K562 (cell line): ENCODE data around the gene RAPSN. TPM values are rescaled to one million over a fixed set of nuclear protein-coding genes. Genes with fewer than 3 reads are reported as not detected.
A peak's percentile ranks its signal among the peaks of the same experiment; 100 is the strongest.

Experiments used
- CBX2 ChIP-seq: fragments of 200-600 bp; sonication (generic); IDR thresholded peaks from one replicate; pipeline ENCODE4 v1.6.1; 2012; ENCODE audit warnings: mild to moderate bottlenecking, low read length, inconsistent platforms; ENCODE audit not compliant: insufficient read depth, poor library complexity, severe bottlenecking
- CCNT2 ChIP-seq: IDR thresholded peaks from 2 replicates; pipeline ENCODE4 v1.6.1; 2011; ENCODE audit warnings: borderline replicate concordance, low read depth, mild to moderate bottlenecking, moderate library complexity, mixed read lengths, low read length; ENCODE audit not compliant: insufficient read length; ENCODE audit errors: extremely low read depth
- EHMT2 ChIP-seq: fragments of 450-650 bp; IDR thresholded peaks from 2 replicates; pipeline ENCODE4 v1.6.1; 2018; ENCODE audit warnings: antibody characterized with exemption
- EP400 ChIP-seq: fragments of 450-650 bp; IDR thresholded peaks from 2 replicates; pipeline ENCODE4 v1.6.1; 2017; ENCODE audit warnings: antibody characterized with exemption, mild to moderate bottlenecking, moderate library complexity
- HDAC2 ChIP-seq: fragments of 450-650 bp; IDR thresholded peaks from 2 replicates; pipeline ENCODE4 v1.6.1; 2016; ENCODE audit warnings: mild to moderate bottlenecking
- HIVEP1 ChIP-seq: fragments of 250-450 bp; sonication (Bioruptor Pico); IDR thresholded peaks from 2 replicates; pipeline ENCODE4 v1.4.0; 2020; ENCODE audit warnings: mild to moderate bottlenecking
- HNRNPK ChIP-seq: fragments of 200-400 bp; formaldehyde crosslinking; IDR thresholded peaks from one replicate; pipeline ENCODE4 v1.6.1; 2018; ENCODE audit warnings: mild to moderate bottlenecking, low read depth, low read length; ENCODE audit not compliant: poor library complexity, severe bottlenecking
- JUND ChIP-seq, 2 experiments: IDR thresholded peaks; 2 replicates in 1 of 2; 3 replicates in 1 of 2; pipeline ENCODE4 v1.6.1; 2011; ENCODE audit warnings: borderline replicate concordance in 2 of 2, low read depth in 2 of 2, low read length in 2 of 2, improper control_type of control experiment in 1 of 2, missing biosample characterization in 1 of 2, missing genetic modification characterization in 1 of 2, missing genetic modification reagents in 1 of 2
- KDM5B ChIP-seq: fragments of 200-600 bp; sonication (generic); IDR thresholded peaks from 2 replicates; pipeline ENCODE4 v1.6.1; 2012; ENCODE audit warnings: low read depth, mild to moderate bottlenecking, moderate library complexity, low read length, control low read depth, inconsistent platforms; ENCODE audit not compliant: insufficient replicate concordance
- MED1 ChIP-seq: sonication (generic); formaldehyde crosslinking; IDR thresholded peaks from 2 replicates; pipeline ENCODE4 v1.8.1; 2023; ENCODE audit warnings: missing genetic modification reagents, borderline replicate concordance
- OTX1 ChIP-seq: fragments of 450-650 bp; formaldehyde crosslinking; IDR thresholded peaks from 2 replicates; pipeline ENCODE4 v1.4.0; 2022; ENCODE audit warnings: mild to moderate bottlenecking
- POLR2AphosphoS2 ChIP-seq: IDR thresholded peaks from 2 replicates; pipeline ENCODE4 v1.6.1; 2012; ENCODE audit warnings: low read length, improper control_type of control experiment
- SLC30A9 ChIP-seq: fragments of 250-450 bp; sonication (Bioruptor Pico); IDR thresholded peaks from 2 replicates; pipeline ENCODE4 v1.8.0; 2022; ENCODE audit warnings: mild to moderate bottlenecking, moderate library complexity
- SNRNP70 ChIP-seq: fragments of 200-400 bp; formaldehyde crosslinking; optimal IDR thresholded peaks from 2 replicates; pipeline ENCODE3; 2017; ENCODE audit warnings: low read depth, low read length
- SOX6 ChIP-seq: fragments of 450-650 bp; IDR thresholded peaks from 2 replicates; pipeline ENCODE4 v1.6.1; 2014; ENCODE audit warnings: mild to moderate bottlenecking
- STAT5B ChIP-seq: fragments of 250-450 bp; sonication (Bioruptor Pico); IDR thresholded peaks from 2 replicates; pipeline ENCODE4 v1.8.0; 2021; ENCODE audit warnings: mild to moderate bottlenecking, inconsistent platforms
- XRCC5 ChIP-seq: fragments of 200-400 bp; formaldehyde crosslinking; IDR thresholded peaks from 2 replicates; pipeline ENCODE4 v1.6.1; 2017; ENCODE audit warnings: low read depth, mild to moderate bottlenecking, low read length
- ZEB2 ChIP-seq: fragments of 450-650 bp; IDR thresholded peaks from 2 replicates; pipeline ENCODE4 v1.6.1; 2016
- ZNF3 ChIP-seq: fragments of 250-450 bp; sonication (Bioruptor Pico); IDR thresholded peaks from 2 replicates; pipeline ENCODE4 v1.5.0; 2021; ENCODE audit warnings: mild to moderate bottlenecking, moderate library complexity
- ZNF324 ChIP-seq: fragments of 250-450 bp; sonication (Bioruptor Pico); IDR thresholded peaks from 2 replicates; pipeline ENCODE4 v1.4.0; 2020; ENCODE audit warnings: mild to moderate bottlenecking
- ZNF384 ChIP-seq: IDR thresholded peaks from 2 replicates; pipeline ENCODE4 v1.6.1; 2012; ENCODE audit warnings: low read depth, low read length, improper control_type of control experiment
- ZNF445 ChIP-seq: fragments of 250-450 bp; sonication (Bioruptor Pico); IDR thresholded peaks from 2 replicates; pipeline ENCODE4 v1.4.0; 2020; ENCODE audit warnings: low read depth, mild to moderate bottlenecking, moderate library complexity
- ZNF507 ChIP-seq: conservative IDR thresholded peaks from 2 replicates; pipeline ENCODE4 v1.6.1; 2017; ENCODE audit warnings: missing genetic modification characterization, missing compliant biosample characterization
- ZNF584 ChIP-seq: fragments of 200-800 bp; sonication (Bioruptor generic); IDR thresholded peaks from 2 replicates; pipeline ENCODE4 v1.6.1; 2016; ENCODE audit warnings: low read depth, mild to moderate bottlenecking, missing genetic modification characterization, missing compliant biosample characterization
- ZNF589 ChIP-seq: fragments of 200-800 bp; sonication (Bioruptor generic); IDR thresholded peaks from 2 replicates; pipeline ENCODE4 v1.6.1; 2016; ENCODE audit warnings: low read depth, missing genetic modification characterization, missing compliant biosample characterization
- polyA plus RNA-seq, 8 experiments: library from polyadenylated mRNA; depleted of rRNA in 4 of 8; stranded (reverse) in 5 of 8; unstranded in 3 of 8; fragments of >200 nt; fragmentation: Nextera tagmentation in 2 of 8; fragmentation: Illumina TruSeq in 1 of 8; extraction: Ambion mirVana in 2 of 8; extraction: Trizol in 1 of 8; gene quantifications; 2 replicates each; pipeline versions ENCODE4 v1.2.1 to v1.2.3, GENCODE V29; 2011 to 2014; ENCODE audit warnings: inconsistent platforms in 1 of 8, missing spikeins in 1 of 8
- total RNA-seq, 7 experiments: library from RNA; depleted of rRNA in 6 of 7; stranded (reverse); fragments of >200 nt in 6 of 7; fragmentation: Illumina TruSeq in 2 of 7; extraction: Trizol in 2 of 7; gene quantifications; 2 replicates each; pipeline versions ENCODE4 v1.2.1 to v1.2.3, GENCODE V29; 2011 to 2021; ENCODE audit warnings: low replicate concordance in 1 of 7
- TF ChIP-seq, protein P1 (sequence below), 2 experiments: IDR thresholded peaks; 2 replicates each; pipeline ENCODE4 v1.6.1; 2011; ENCODE audit warnings: borderline replicate concordance in 1 of 2, control low read depth in 1 of 2, low read depth in 1 of 2, low read length in 1 of 2, mild to moderate bottlenecking in 1 of 2, mixed read lengths in 1 of 2, moderate library complexity in 1 of 2; ENCODE audit not compliant: insufficient read depth in 1 of 2, insufficient read length in 1 of 2, poor library complexity in 1 of 2, severe bottlenecking in 1 of 2; ENCODE audit errors: extremely low read depth in 1 of 2
- TF ChIP-seq, protein P2 (sequence below): fragments of 450-650 bp; IDR thresholded peaks from 2 replicates; pipeline ENCODE4 v1.6.1; 2016

Gene RAPSN
- total and polyA plus RNA-seq, 9 of the 15 experiments (the other 6 are each of a cell fraction or from before 2014, with no cell fraction given), result 0.06 to 0.11 TPM; not detected in 7

DNA sequence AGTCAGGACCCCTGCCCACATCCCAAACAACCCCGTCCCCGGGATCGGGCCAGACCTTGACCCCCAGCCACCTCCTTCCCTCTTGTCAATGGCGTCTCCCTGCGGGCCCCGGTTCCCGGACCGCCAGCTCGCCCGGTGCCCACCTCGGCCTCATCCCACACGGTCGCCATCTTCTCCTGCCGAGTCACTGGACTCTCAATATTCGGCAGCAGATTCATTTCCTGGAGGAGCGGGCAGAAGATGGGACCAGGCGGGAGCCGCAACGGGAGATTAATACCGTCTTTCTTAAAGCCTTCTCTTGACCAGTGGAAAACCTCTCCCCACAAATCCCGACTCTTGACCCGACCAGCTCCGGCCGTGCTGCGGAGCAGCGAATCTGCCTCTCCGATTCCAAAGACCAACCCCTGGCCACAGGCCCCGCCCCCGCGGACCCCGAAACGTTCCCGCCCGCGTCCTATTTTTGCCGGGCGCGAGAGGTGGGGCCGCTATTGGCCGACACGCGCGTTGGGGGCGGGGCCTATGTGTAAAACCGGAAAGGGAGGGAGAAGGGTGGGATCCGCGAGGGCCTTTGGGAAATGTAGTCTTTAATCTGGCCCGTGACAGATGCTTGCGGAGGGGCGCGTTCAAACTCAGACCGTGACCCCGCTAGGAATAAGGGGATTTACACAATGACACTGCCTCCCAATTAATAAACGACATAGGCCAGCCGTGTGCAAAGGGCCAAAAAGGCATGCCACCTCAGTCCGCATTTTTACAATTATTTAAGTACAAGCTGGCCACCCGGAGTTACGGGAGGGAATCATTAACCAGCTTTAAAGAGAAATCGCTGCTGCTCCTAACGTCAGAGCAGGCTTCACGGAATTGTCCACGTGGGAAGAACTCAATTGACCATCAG lies 22.6 kb downstream of the RAPSN start, which contains the start of gene PSMC3 (continued):
- TF ChIP-seq, protein P1, sequence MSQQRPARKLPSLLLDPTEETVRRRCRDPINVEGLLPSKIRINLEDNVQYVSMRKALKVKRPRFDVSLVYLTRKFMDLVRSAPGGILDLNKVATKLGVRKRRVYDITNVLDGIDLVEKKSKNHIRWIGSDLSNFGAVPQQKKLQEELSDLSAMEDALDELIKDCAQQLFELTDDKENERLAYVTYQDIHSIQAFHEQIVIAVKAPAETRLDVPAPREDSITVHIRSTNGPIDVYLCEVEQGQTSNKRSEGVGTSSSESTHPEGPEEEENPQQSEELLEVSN (IDR thresholded peaks at IDR 0.05; ENCODE audit: borderline replicate concordance in 1 of 2, extremely low read depth in 1 of 2, insufficient read depth in 1 of 2, insufficient read length in 1 of 2, low read depth in 1 of 2, low read length in 1 of 2, poor library complexity in 1 of 2, severe bottlenecking in 1 of 2), result peak in 1 of 2 experiments; percentile 85
- peak; percentile 100 for TF ChIP-seq ZEB2
- no peak for TF ChIP-seq SNRNP70
- TF ChIP-seq EHMT2, result no peak
- TF ChIP-seq MED1 (CRISPR knock-in tag), result no peak
- TF ChIP-seq OTX1 (CRISPR knock-in tag), result peak; percentile 71; the same call in 1 of the 2 replicates
- TF ChIP-seq, protein P2, sequence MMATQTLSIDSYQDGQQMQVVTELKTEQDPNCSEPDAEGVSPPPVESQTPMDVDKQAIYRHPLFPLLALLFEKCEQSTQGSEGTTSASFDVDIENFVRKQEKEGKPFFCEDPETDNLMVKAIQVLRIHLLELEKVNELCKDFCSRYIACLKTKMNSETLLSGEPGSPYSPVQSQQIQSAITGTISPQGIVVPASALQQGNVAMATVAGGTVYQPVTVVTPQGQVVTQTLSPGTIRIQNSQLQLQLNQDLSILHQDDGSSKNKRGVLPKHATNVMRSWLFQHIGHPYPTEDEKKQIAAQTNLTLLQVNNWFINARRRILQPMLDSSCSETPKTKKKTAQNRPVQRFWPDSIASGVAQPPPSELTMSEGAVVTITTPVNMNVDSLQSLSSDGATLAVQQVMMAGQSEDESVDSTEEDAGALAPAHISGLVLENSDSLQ, result peak; percentile 56
- TF ChIP-seq ZNF384, result no peak
- no peak for TF ChIP-seq ZNF507
- 0 out of 2 replicates have a peak, but pooled peaks have one; percentile 40 for TF ChIP-seq HIVEP1
- TF ChIP-seq JUND (IDR thresholded peaks at IDR 0.05; ENCODE audit: borderline replicate concordance, low read depth, low read length), result 0 out of 2 replicates have a peak, but pooled peaks have one; percentile 30
- TF ChIP-seq JUND (tag; IDR thresholded peaks at IDR 0.05; ENCODE audit: borderline replicate concordance, low read depth, low read length), result 0 out of 3 replicates have a peak, but pooled peaks have one; percentile 63
- TF ChIP-seq ZNF324 (CRISPR knock-in tag), result no peak
- TF ChIP-seq XRCC5, result peak; percentile 34; the same call in 1 of the 2 replicates
- TF ChIP-seq SLC30A9 (CRISPR knock-in tag), result no peak
- no peak for TF ChIP-seq CBX2
- TF ChIP-seq POLR2AphosphoS2, result no peak
- TF ChIP-seq ZNF445 (CRISPR knock-in tag), result no peak
- TF ChIP-seq ZNF584, result no peak
- peak; percentile 89 for TF ChIP-seq SOX6
- TF ChIP-seq HDAC2, result peak; percentile 63; the same call in 1 of the 2 replicates
- TF ChIP-seq ZNF3, result no peak
- TF ChIP-seq ZNF589 (CRISPR knock-in tag), result no peak
- no peak for TF ChIP-seq STAT5B (CRISPR knock-in tag)
- TF ChIP-seq KDM5B, result peak; percentile 90
- TF ChIP-seq HNRNPK, result no peak
- TF ChIP-seq EP400, result peak; percentile 97
- peak; percentile 45 for TF ChIP-seq CCNT2
